ENCODE results near the gene LPP. TPM values are rescaled to one million over a fixed set of nuclear protein-coding genes. Genes with fewer than 3 reads are reported as not detected.

Gene LPP
- total and polyA plus RNA-seq, 9 of the 15 experiments (the other 6 are each of a cell fraction or from before 2014, with no cell fraction given), result 0.07 to 0.18 TPM; not detected in 7

DNA sequence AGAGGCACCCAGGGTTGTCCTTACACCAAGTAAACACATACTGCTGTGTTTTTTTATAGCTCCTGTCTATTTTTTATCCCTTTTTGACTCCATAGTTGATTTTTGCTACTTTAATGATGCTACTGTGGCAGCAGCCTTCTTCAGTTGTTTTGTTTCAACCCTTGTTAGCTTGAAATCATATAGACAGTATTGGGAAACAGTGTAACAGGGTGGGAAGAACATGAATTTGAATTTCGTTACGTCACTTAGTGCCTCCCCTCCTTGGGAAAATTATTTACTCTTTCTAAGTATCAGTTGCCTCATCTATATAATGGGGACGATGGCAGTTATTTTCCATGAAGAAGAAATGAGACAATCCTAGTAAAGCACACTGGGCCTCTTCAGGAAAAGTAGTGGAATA is 608.0 kb downstream of the LPP start (continued):
- TF ChIP-seq, protein P1, sequence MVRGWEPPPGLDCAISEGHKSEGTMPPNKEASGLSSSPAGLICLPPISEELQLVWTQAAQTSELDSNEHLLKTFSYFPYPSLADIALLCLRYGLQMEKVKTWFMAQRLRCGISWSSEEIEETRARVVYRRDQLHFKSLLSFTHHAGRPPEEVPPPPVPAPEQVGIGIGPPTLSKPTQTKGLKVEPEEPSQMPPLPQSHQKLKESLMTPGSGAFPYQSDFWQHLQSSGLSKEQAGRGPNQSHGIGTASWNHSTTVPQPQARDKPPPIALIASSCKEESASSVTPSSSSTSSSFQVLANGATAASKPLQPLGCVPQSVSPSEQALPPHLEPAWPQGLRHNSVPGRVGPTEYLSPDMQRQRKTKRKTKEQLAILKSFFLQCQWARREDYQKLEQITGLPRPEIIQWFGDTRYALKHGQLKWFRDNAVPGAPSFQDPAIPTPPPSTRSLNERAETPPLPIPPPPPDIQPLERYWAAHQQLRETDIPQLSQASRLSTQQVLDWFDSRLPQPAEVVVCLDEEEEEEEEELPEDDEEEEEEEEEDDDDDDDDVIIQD (CRISPR knock-in tag; IDR thresholded peaks at IDR 0.05), result no peak
- TF ChIP-seq CHCHD3 (CRISPR knock-in tag; IDR thresholded peaks at IDR 0.05) (no peak), CBX2 (IDR thresholded peaks at IDR 0.05; ENCODE audit: insufficient read depth, low read length, poor library complexity, severe bottlenecking) (no peak)

DNA sequence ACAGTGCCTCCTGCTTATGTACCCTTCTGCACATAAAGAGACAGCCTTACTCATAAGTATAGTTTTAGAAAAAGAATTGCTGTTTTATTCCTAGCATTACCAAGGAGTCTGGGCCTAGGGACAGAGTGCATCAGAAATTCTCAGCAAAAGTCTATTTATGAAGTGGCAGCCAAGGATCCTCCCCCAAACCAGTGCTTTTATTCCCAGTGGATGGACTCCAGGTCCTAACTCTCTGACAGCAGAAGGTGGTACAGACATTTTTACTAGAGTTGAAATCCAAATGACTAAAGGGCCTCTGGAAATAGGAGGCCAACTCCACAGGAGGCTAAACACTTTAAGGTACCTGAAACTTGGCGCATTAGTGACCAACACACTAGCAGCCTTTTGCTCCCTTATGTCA is 610.7 kb downstream of the LPP start:
- no peak overlapping the region for H2AFZ ChIP-seq (ENCODE audit: low read depth, low read length)
- no peaks in the 10 kb centered on the region for H3K4me1 ChIP-seq (replicated peaks in 1 of 2; ENCODE audit: control insufficient read depth in 2 of 2, insufficient read depth in 2 of 2, low read length in 2 of 2)
- 0% methylated on average over 1 of the region's 1 CpG for WGBS (ENCODE audit: insufficient coverage, low coverage, missing lambda C conversion rate)
- H3K9me1 ChIP-seq (ENCODE audit: control insufficient read depth, insufficient read depth, low read length), result no peaks in the 10 kb centered on the region
- no peak overlapping the region for H3K4me2 ChIP-seq (ENCODE audit: insufficient read depth, low read length)
- CTCF ChIA-PET (ENCODE audit: low intra/inter-chr PET ratio), result no interaction called here
- intact Hi-C loops (cut with micrococcal nuclease), result no loop called here
- FAIRE-seq (no peak), DNase-seq (ENCODE audit: extremely low read depth in 1 of 4, low spot score in 3 of 4) (no peak), ATAC-seq (no peak)
- no peak overlapping the region for H3K4me3 ChIP-seq
- no peak overlapping the region for H3K9ac ChIP-seq (ENCODE audit: insufficient read depth in 1 of 2, low read depth in 2 of 2, low read length in 2 of 2)
- H3K36me3 ChIP-seq (ENCODE audit: control insufficient read depth, insufficient read depth, low read length), result no peaks in the 10 kb centered on the region
- in situ Hi-C loops (cut with MboI), result no loop called here
- no peaks in the 10 kb centered on the region for H3K79me2 ChIP-seq (ENCODE audit: control insufficient read depth, insufficient read depth, low read length)
- H4K20me1 ChIP-seq (replicated peaks; ENCODE audit: control insufficient read depth, insufficient read depth, low read length), result no peaks in the 10 kb centered on the region
- POLR2A ChIA-PET, result no interaction called here
- BruUV-seq (replicated peaks), result no TSS peak
- no peaks in the 10 kb centered on the region for H3K9me3 ChIP-seq (replicated peaks; ENCODE audit: control insufficient read depth, insufficient read depth, low read depth, low read length)
- no peak overlapping the region for H3K27ac ChIP-seq (ENCODE audit: extremely low read depth, low read depth, low read length)
- no peaks in the 10 kb centered on the region for H3K27me3 ChIP-seq (ENCODE audit: control insufficient read depth in 2 of 2, insufficient read depth in 2 of 2, low read length in 2 of 2)
- no peak for TF ChIP-seq ZKSCAN3 (CRISPR knock-in tag; IDR thresholded peaks at IDR 0.05)
- TF ChIP-seq, protein P2, sequence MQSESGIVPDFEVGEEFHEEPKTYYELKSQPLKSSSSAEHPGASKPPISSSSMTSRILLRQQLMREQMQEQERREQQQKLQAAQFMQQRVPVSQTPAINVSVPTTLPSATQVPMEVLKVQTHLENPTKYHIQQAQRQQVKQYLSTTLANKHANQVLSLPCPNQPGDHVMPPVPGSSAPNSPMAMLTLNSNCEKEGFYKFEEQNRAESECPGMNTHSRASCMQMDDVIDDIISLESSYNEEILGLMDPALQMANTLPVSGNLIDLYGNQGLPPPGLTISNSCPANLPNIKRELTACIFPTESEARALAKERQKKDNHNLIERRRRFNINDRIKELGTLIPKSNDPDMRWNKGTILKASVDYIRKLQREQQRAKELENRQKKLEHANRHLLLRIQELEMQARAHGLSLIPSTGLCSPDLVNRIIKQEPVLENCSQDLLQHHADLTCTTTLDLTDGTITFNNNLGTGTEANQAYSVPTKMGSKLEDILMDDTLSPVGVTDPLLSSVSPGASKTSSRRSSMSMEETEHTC (IDR thresholded peaks at IDR 0.05), result no peak
- no peak for TF ChIP-seq SP2 (IDR thresholded peaks at IDR 0.05; ENCODE audit: extremely low read depth, low read depth, low read length, poor library complexity, severe bottlenecking)
- TF ChIP-seq, protein P3, sequence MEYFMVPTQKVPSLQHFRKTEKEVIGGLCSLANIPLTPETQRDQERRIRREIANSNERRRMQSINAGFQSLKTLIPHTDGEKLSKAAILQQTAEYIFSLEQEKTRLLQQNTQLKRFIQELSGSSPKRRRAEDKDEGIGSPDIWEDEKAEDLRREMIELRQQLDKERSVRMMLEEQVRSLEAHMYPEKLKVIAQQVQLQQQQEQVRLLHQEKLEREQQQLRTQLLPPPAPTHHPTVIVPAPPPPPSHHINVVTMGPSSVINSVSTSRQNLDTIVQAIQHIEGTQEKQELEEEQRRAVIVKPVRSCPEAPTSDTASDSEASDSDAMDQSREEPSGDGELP (CRISPR knock-in tag; IDR thresholded peaks at IDR 0.05; ENCODE audit: borderline replicate concordance), result no peak
- TF ChIP-seq NFXL1 (CRISPR knock-in tag; IDR thresholded peaks at IDR 0.05), result no peak
- TF ChIP-seq, protein P4, sequence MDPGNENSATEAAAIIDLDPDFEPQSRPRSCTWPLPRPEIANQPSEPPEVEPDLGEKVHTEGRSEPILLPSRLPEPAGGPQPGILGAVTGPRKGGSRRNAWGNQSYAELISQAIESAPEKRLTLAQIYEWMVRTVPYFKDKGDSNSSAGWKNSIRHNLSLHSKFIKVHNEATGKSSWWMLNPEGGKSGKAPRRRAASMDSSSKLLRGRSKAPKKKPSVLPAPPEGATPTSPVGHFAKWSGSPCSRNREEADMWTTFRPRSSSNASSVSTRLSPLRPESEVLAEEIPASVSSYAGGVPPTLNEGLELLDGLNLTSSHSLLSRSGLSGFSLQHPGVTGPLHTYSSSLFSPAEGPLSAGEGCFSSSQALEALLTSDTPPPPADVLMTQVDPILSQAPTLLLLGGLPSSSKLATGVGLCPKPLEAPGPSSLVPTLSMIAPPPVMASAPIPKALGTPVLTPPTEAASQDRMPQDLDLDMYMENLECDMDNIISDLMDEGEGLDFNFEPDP (CRISPR knock-in tag; IDR thresholded peaks at IDR 0.05), result no peak
- TF ChIP-seq SRSF9 (IDR thresholded peaks at IDR 0.05; ENCODE audit: borderline replicate concordance, low read depth, low read length), result no peak
- no peak for TF ChIP-seq SRF (CRISPR knock-in tag; IDR thresholded peaks at IDR 0.05)
- TF ChIP-seq, protein P5, sequence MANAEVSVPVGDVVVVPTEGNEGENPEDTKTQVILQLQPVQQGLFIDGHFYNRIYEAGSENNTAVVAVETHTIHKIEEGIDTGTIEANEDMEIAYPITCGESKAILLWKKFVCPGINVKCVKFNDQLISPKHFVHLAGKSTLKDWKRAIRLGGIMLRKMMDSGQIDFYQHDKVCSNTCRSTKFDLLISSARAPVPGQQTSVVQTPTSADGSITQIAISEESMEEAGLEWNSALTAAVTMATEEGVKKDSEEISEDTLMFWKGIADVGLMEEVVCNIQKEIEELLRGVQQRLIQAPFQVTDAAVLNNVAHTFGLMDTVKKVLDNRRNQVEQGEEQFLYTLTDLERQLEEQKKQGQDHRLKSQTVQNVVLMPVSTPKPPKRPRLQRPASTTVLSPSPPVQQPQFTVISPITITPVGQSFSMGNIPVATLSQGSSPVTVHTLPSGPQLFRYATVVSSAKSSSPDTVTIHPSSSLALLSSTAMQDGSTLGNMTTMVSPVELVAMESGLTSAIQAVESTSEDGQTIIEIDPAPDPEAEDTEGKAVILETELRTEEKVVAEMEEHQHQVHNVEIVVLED (CRISPR knock-in tag; IDR thresholded peaks at IDR 0.05), result no peak
- TF ChIP-seq ESRRA (IDR thresholded peaks at IDR 0.05; ENCODE audit: borderline replicate concordance, low read depth), result no peak
- TF ChIP-seq ZNF197 (CRISPR knock-in tag; IDR thresholded peaks at IDR 0.05; ENCODE audit: low read depth), result no peak

All from K562 (cell line).